ENCODE results near the gene ISG20. TPM values are rescaled to one million over a fixed set of nuclear protein-coding genes. Genes with fewer than 3 reads are reported as not detected.

ISG20 gene
- total and polyA plus RNA-seq, 2 donors from 2014 or later: 7.3 to 25.5 TPM

DNA sequence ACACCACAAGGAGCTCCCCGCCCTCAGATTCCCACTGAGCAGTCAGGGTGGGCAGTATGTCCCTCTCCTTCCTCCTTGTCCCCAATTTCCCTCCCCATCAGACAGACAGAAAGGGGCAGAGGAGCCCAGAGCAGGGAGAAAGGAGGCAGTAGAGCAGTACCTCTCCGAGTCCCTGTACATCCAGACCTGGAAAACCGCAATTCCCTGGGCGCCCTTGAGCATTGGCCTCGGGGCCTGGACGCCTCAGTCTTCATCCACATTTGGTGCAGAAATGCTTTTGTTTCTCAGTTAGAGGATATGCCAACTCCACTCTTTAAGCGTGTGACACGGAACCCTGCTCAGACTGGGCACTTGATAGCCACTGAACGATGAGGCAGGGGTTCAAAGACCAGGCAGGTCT is 5.9 kb downstream of the ISG20 start:
- DNase-seq (no peak), FAIRE-seq (no peak)
- Histone ChIP-seq H3K9ac (ENCODE audit: low read length in 3 of 3) (no peak overlapping the region), H3K27ac (ENCODE audit: low read depth in 2 of 2, low read length in 2 of 2) (no peak overlapping the region), H3K4me3 (ENCODE audit: low read length in 3 of 3) (no peak overlapping the region), H3K4me1 (ENCODE audit: control insufficient read depth in 2 of 3, insufficient read depth in 2 of 3, low read depth in 1 of 3, low read length in 3 of 3) (peaks cover 0 to 5% (median 4%) of the 10 kb centered on the region in 3 donors), H3K27me3 (ENCODE audit: control insufficient read depth, insufficient read depth, low read length) (no peaks in the 10 kb centered on the region), H3K36me3 (ENCODE audit: control insufficient read depth in 2 of 3, insufficient read depth in 3 of 3, low read length in 3 of 3) (no peaks in the 10 kb centered on the region), H3K9me3 (ENCODE audit: control insufficient read depth in 2 of 3, insufficient read depth in 1 of 3, low read length in 3 of 3) (no peaks in the 10 kb centered on the region)
- intact Hi-C loops (cut with DNase I): no loop called here
- no peak for TF ChIP-seq CTCF (IDR thresholded peaks at IDR 0.05; ENCODE audit: borderline replicate concordance, extremely low read depth, insufficient read depth)

DNA sequence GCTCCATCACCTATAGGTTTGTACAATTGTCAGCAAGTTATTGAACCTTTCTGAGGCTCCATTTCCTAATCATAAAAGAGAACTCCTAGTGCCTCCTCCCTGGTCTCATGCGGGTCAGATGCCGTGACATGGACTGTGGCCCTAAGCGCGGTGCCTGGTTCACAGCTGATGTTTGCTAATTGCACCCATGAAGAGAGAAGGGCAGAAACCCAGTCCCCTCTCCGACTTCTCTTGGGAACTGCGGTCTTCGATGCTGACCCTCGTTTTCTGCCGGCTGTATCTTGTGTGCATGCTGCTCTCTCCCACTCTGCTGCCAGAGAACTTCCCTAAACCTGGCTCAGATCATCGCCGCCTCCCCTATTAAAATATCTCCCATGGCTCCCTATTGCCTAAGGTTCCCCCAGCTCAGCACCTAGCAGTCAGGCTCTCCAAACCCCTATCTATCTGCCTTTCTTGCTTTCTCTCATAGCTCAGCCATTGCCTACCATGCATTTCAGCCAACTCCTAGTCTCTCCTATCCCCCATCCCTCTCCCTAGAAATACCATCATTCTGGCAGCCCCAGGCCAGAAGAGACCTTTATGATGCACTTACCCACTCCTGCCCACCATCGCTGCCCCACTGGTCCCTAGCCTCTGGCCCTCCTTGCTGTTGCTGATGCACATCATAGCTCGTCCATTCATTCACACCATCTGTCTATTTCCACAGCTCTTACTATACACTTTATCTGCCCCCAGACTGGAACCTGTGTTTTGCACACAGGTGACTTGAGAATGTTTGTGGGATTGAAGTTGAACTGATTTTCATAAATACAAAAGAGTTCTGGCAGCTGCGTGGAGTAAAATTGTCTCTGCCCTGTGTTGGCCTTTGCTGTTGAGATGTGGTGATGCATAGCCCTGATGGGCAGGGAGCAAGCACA is 6.6 kb downstream of the ISG20 start:
- no peaks in the 10 kb centered on the region for H3K9me3 ChIP-seq (ENCODE audit: control insufficient read depth in 2 of 3, insufficient read depth in 1 of 3, low read length in 3 of 3)
- peaks cover 0 to 5% (median 0%) of the 10 kb centered on the region in 3 donors for H3K4me1 ChIP-seq (ENCODE audit: control insufficient read depth in 2 of 3, insufficient read depth in 2 of 3, low read depth in 1 of 3, low read length in 3 of 3)
- H3K36me3 ChIP-seq (ENCODE audit: control insufficient read depth in 2 of 3, insufficient read depth in 3 of 3, low read length in 3 of 3): no peaks in the 10 kb centered on the region
- H3K27ac ChIP-seq (ENCODE audit: low read depth in 2 of 2, low read length in 2 of 2): no peak overlapping the region
- FAIRE-seq: no peak
- no peak for TF ChIP-seq CTCF (IDR thresholded peaks at IDR 0.05; ENCODE audit: borderline replicate concordance, extremely low read depth, insufficient read depth)
- DNase-seq: no peak
- H3K4me3 ChIP-seq (ENCODE audit: low read length in 3 of 3): no peak overlapping the region
- no peak overlapping the region for H3K9ac ChIP-seq (ENCODE audit: low read length in 3 of 3)
- intact Hi-C loops (cut with DNase I): no loop called here
- H3K27me3 ChIP-seq (ENCODE audit: control insufficient read depth, insufficient read depth, low read length): no peaks in the 10 kb centered on the region

- Histone ChIP-seq H3K9ac (ENCODE audit: low read length in 3 of 3) (no peak overlapping the region), H3K27ac (ENCODE audit: low read depth in 2 of 2, low read length in 2 of 2) (no peak overlapping the region), H3K27me3 (ENCODE audit: control insufficient read depth, insufficient read depth, low read length) (no peaks in the 10 kb centered on the region), H3K4me1 (ENCODE audit: control insufficient read depth in 2 of 3, insufficient read depth in 2 of 3, low read depth in 1 of 3, low read length in 3 of 3) (peaks cover 0 to 5% (median 0%) of the 10 kb centered on the region in 3 donors), H3K36me3 (ENCODE audit: control insufficient read depth in 2 of 3, insufficient read depth in 3 of 3, low read length in 3 of 3) (no peaks in the 10 kb centered on the region), H3K4me3 (ENCODE audit: low read length in 3 of 3) (no peak overlapping the region), H3K9me3 (ENCODE audit: control insufficient read depth in 2 of 3, insufficient read depth in 1 of 3, low read length in 3 of 3) (no peaks in the 10 kb centered on the region)
- DNase-seq (no peak), FAIRE-seq (no peak)
- intact Hi-C loops (cut with DNase I): no loop called here
- TF ChIP-seq CTCF (IDR thresholded peaks at IDR 0.05; ENCODE audit: borderline replicate concordance, extremely low read depth, insufficient read depth): no peak
Observed at GRCh38 chr15:88646088-88646405, 7.2 kb downstream of the ISG20 start.

All from kidney (tissue), 14 donors.